GM20431 (cell line): ENCODE data around the gene C9orf152.
"Not testable (repeated sequence)": the region's sequence is repeated elsewhere in the genome, so short reads cannot be mapped to it uniquely, and the experiment has no call there.

Experiments
- in situ Hi-C: fragments of 300-500 bp; cut with MseI, MboI; formaldehyde crosslinking; loops from one replicate; pipeline ENCODE4 v1.15.0; 2020; ENCODE audit warnings: low sequenced_read_pairs; ENCODE audit not compliant: unreplicated experiment

Gene C9orf152

DNA sequence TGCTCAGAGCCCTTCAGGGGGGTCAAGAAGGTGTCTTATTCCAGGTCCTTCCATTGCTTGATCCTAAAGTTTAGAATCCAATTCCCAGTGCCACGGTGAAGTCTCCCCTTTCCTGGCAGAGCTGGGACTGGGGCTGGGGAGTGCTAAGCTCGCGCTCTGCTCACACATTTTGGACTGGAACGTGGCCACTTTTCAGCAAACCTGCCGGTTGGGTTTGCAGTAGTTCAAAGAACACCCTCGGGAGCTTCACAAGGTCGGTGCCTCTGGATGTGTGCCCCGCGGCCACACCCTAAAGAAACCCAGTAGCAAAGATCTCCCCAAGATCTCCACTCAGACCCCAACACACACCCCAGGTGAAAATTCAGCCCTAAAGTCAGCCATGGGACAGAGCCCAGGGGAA is at the start of gene C9orf152:
TSS of gene C9orf152 (minus strand) at position 129 of the 400 bp plus-strand sequence. CDS start 580 bp downstream, outside the sequence.
- in situ Hi-C loops, result loop anchor here (25.0 kb wide), 1 partner anchor 621 kb away; no protein-coding TSS in a partner anchor

GRCh38 chr9:110257097-110257841 is 49.3 kb upstream of the C9orf152 start:
- in situ Hi-C loops, result no loop called here

GRCh38 chr9:110256380-110257096 is 48.6 kb upstream of the C9orf152 start, which contains the start of gene TXN:
TXN (minus strand) TSS chr9:110256507; CDS start chr9:110256435, 72 bp downstream.
- in situ Hi-C loops, result no loop called here

DNA sequence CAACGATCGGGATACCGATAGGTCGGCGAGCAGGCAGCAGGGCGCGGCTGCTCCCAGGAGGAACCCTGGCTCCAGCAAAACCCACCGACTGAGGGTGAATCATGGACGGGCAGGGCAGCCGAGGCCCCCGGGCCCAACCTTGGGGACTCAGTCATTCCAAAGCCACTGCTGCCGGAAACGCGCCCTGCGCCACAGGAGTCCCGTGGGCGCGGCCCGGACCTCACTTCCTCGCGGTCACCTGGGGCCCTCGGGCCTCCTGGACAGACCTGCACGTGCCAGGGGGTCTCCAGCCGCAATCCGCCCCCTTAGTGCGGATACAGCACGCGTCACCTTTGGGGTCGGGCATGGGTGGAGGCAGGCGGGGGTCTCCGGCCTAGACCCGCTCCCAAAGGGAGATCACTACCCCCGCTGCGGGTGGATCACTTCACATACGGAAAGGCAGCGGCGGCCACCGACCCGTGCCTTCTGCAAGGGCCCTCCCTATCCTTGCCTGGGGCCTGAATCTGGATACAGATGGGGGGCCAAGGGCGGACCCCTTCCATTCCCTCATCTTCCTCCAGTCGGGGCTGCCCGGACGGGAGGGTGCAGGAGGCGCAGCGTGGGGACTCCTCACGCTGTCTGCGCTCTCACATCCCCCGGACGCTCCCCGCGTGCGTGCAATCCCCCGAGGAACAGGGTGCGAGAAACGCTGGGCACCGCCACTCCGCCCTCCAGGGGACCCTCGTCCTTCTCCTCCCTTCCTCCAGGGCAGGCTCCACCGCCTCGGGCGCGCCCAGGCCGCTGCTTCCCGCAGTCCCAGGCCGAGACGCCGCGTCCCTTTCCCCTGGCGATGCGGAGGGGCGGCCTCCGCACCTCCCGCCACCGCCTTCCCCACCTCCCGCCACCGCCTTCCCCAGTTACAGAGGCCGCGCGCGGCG is 47.8 kb upstream of the C9orf152 start:
- in situ Hi-C loops, result no loop called here

GRCh38 chr9:110255034-110255462 is 47.1 kb upstream of the C9orf152 start:
- in situ Hi-C loops, result no loop called here

- in situ Hi-C loops, result no loop called here
Measured at GRCh38 chr9:110254500-110254899, 46.5 kb upstream of the C9orf152 start.

GRCh38 chr9:110252509-110253139 is 44.7 kb upstream of the C9orf152 start:
- in situ Hi-C loops, result no loop called here

- in situ Hi-C loops, result not testable (repeated sequence)
Measured at GRCh38 chr9:110251770-110252169, 43.8 kb upstream of the C9orf152 start.

- in situ Hi-C loops, result no loop called here
Measured at GRCh38 chr9:110251212-110251611, 43.3 kb upstream of the C9orf152 start.

GRCh38 chr9:110249603-110250002 is 41.6 kb upstream of the C9orf152 start:
- in situ Hi-C loops, result no loop called here

GRCh38 chr9:110248361-110248760 is 40.4 kb upstream of the C9orf152 start:
- in situ Hi-C loops, result no loop called here

- in situ Hi-C loops, result no loop called here
Measured at GRCh38 chr9:110246214-110246613, 38.3 kb upstream of the C9orf152 start.

DNA sequence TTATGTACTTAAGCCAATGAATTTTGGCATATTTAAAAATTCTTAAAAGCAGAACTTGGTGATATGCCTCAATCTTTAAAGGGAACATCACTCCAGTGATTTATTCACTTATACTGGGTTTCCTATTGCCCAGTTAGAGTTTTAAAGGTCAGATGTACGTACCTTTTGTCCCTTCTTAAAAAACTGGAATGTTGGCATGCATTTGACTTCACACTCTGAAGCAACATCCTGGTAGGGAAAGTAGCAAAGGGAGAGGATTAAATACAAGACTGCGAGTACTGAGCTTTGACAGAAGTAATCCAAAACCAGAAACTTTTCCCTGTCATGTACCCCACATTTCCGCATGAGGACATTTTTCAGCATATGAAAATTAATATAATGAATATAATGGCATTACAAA is 36.7 kb upstream of the C9orf152 start:
- in situ Hi-C loops, result no loop called here

GRCh38 chr9:110241858-110242321 is 33.9 kb upstream of the C9orf152 start:
- in situ Hi-C loops, result no loop called here

GRCh38 chr9:110241260-110241857 is 33.4 kb upstream of the C9orf152 start:
- in situ Hi-C loops, result no loop called here

DNA sequence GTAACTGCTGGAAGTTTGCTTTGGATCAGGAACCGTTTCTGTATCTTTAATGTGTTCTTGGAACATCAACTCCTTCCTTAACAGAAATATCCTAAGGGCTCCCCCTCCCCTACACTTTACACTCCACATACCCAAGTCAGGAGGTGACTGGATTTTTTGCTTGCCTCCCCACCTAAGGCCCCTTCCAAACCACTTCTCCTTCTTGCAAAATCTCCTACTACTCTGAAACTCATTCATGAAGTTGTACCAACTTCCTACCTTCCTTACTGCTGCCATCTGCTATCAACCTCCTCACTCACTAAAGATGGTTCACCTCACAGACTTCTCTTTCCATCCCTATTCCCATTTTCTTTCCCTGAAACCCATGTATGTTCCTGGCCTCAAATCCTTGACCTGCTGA is 32.2 kb upstream of the C9orf152 start:
- in situ Hi-C loops, result no loop called here

GRCh38 chr9:110228321-110228720 is 20.4 kb upstream of the C9orf152 start:
- in situ Hi-C loops, result no loop called here

- in situ Hi-C loops, result loop anchor here (25.0 kb wide), 1 partner anchor 637 kb away; no protein-coding TSS in a partner anchor
Measured at GRCh38 chr9:110224583-110224982, 16.6 kb upstream of the C9orf152 start.

DNA sequence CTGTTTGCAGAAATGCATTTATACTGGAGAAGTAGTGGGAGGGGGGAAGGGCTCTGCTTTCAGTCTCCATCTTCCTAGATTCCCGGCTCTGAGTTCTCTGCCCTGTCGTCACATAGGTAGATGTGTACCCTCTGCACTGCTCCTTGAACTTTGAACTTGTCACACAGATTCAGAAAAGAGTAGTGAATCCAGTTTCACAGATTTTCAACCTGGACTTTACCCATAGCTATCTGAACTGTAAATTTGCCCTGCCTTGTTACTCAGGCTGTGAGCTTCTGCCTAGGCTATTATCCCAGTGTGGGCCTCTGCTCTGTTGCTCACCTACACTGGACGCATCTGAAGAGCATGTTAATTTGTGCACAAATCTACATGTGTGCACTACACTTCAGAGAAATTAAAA is 12.8 kb upstream of the C9orf152 start:
- in situ Hi-C loops, result loop anchor here (25.0 kb wide), 1 partner anchor 634 kb away; no protein-coding TSS in a partner anchor
